GM23338 (cell line): ENCODE data around the gene CDH4. TPM values are rescaled to one million over a fixed set of nuclear protein-coding genes. Genes with fewer than 3 reads are reported as not detected.

ENCODE experiments used
- ATAC-seq: fragments of 200-7000 bp; cut with Tn5 transposase; 3 replicates; pipeline ENCODE4 v1.9.1; 2020
- DNase-seq: peaks from one replicate; pipeline ENCODE4 v3.0.0-alpha.2; 2015; ENCODE audit warnings: low spot score
- H2AFZ ChIP-seq: fragments of 200-600 bp; sonication (generic); 2 replicates; pipeline ENCODE4 v1.8.0; 2016; ENCODE audit warnings: antibody characterized with exemption, mild to moderate bottlenecking, moderate library complexity
- H3F3A ChIP-seq: fragments of 200-600 bp; sonication (generic); replicated peaks from 2 replicates; pipeline ENCODE4 v1.8.0; 2017; ENCODE audit warnings: antibody characterized with exemption, mixed run types, low read depth
- H3K27ac ChIP-seq: fragments of 200-600 bp; sonication (generic); 2 replicates; pipeline ENCODE4 v1.6.1; 2016; ENCODE audit warnings: low read depth
- H3K27me3 ChIP-seq: fragments of 200-600 bp; sonication (generic); 2 replicates; pipeline ENCODE4 v1.8.0; 2016; ENCODE audit warnings: mild to moderate bottlenecking, mixed run types, moderate library complexity; ENCODE audit not compliant: insufficient read depth
- H3K36me3 ChIP-seq: fragments of 200-600 bp; sonication (generic); 2 replicates; pipeline ENCODE4 v1.8.0; 2016; ENCODE audit warnings: mild to moderate bottlenecking; ENCODE audit not compliant: insufficient read depth
- H3K4me1 ChIP-seq: fragments of 200-600 bp; sonication (generic); 2 replicates; pipeline ENCODE4 v1.8.0; 2016; ENCODE audit warnings: mild to moderate bottlenecking, moderate library complexity; ENCODE audit not compliant: insufficient read depth
- H3K4me2 ChIP-seq: fragments of 200-600 bp; sonication (generic); 2 replicates; pipeline ENCODE4 v1.7.1; 2017; ENCODE audit warnings: mixed run types
- H3K4me3 ChIP-seq: fragments of 200-600 bp; sonication (generic); 2 replicates; pipeline ENCODE4 v1.6.1; 2016; ENCODE audit warnings: mixed run types
- H3K79me2 ChIP-seq: fragments of 200-600 bp; sonication (generic); replicated peaks from 2 replicates; pipeline ENCODE4 v1.8.0; 2017; ENCODE audit warnings: mild to moderate bottlenecking; ENCODE audit not compliant: insufficient read depth
- H3K9me2 ChIP-seq: fragments of 200-600 bp; sonication (generic); 2 replicates; pipeline ENCODE4 v1.8.0; 2017; ENCODE audit not compliant: insufficient read depth
- H4K20me1 ChIP-seq: fragments of 200-600 bp; sonication (generic); replicated peaks from 2 replicates; pipeline ENCODE4 v1.8.0; 2017; ENCODE audit warnings: mild to moderate bottlenecking; ENCODE audit not compliant: insufficient read depth
- H3K27ac Mint-ChIP-seq: 2 replicates; pipeline ENCODE4 v1.8.0; 2020; ENCODE audit warnings: inconsistent platforms, mild to moderate bottlenecking, moderate library complexity, mixed read lengths
- H3K27me3 Mint-ChIP-seq: 3 replicates; pipeline ENCODE4 v1.8.0; 2022; ENCODE audit warnings: low read depth, mild to moderate bottlenecking, moderate library complexity, mixed read lengths, inconsistent platforms; ENCODE audit not compliant: insufficient read depth, poor library complexity
- H3K36me3 Mint-ChIP-seq: 3 replicates; pipeline ENCODE4 v1.8.0; 2021; ENCODE audit warnings: low read depth, mild to moderate bottlenecking, inconsistent platforms, moderate library complexity, mixed read lengths
- H3K4me1 Mint-ChIP-seq: 3 replicates; pipeline ENCODE4 v1.8.0; 2020; ENCODE audit warnings: mild to moderate bottlenecking, inconsistent platforms, mixed read lengths
- H3K4me3 Mint-ChIP-seq: 3 replicates; pipeline ENCODE4 v1.8.0; 2021; ENCODE audit warnings: moderate library complexity, mild to moderate bottlenecking, inconsistent platforms, mixed read lengths
- H3K9me3 Mint-ChIP-seq: 3 replicates; pipeline ENCODE4 v1.8.0; 2020; ENCODE audit warnings: moderate library complexity, mild to moderate bottlenecking, inconsistent platforms, mixed read lengths
- CREB1 ChIP-seq: fragments of 250-450 bp; sonication (Bioruptor Pico); IDR thresholded peaks from 2 replicates; pipeline ENCODE4 v1.5.0; 2020; ENCODE audit warnings: low read depth, mild to moderate bottlenecking, moderate library complexity
- EZH2 ChIP-seq: fragments of 200-600 bp; sonication (generic); IDR thresholded peaks from one replicate; pipeline ENCODE4 v1.8.0; 2017; ENCODE audit warnings: antibody characterized with exemption, mild to moderate bottlenecking, low read depth; ENCODE audit not compliant: unreplicated experiment
- EZH2phosphoT487 ChIP-seq: fragments of 200-600 bp; sonication (generic); IDR thresholded peaks from one replicate; pipeline ENCODE4 v1.8.1; 2018; ENCODE audit warnings: antibody characterized with exemption; ENCODE audit not compliant: unreplicated experiment
- JUNB ChIP-seq: IDR thresholded peaks from one replicate; pipeline ENCODE4 v1.6.1; 2016; ENCODE audit warnings: antibody characterized with exemption; ENCODE audit not compliant: unreplicated experiment
- NANOG ChIP-seq: IDR thresholded peaks from 2 replicates; pipeline ENCODE4 v1.6.1; 2016; ENCODE audit warnings: antibody characterized with exemption, borderline replicate concordance
- POLR2AphosphoS5 ChIP-seq: IDR thresholded peaks from 2 replicates; pipeline ENCODE4 v1.6.1; 2016; ENCODE audit warnings: antibody characterized with exemption, low read depth
- STAT1 ChIP-seq: IDR thresholded peaks from one replicate; pipeline ENCODE4 v1.6.1; 2016; ENCODE audit warnings: antibody characterized with exemption; ENCODE audit not compliant: unreplicated experiment
- ZNF114 ChIP-seq: fragments of 250-450 bp; sonication (Bioruptor Pico); IDR thresholded peaks from 2 replicates; pipeline ENCODE4 v1.5.0; 2020; ENCODE audit warnings: mild to moderate bottlenecking, moderate library complexity
- ZNF331 ChIP-seq: fragments of 250-450 bp; sonication (Bioruptor Pico); IDR thresholded peaks from 2 replicates; pipeline ENCODE4 v1.5.0; 2020; ENCODE audit warnings: low read depth, mild to moderate bottlenecking, moderate library complexity
- polyA plus RNA-seq: library from polyadenylated mRNA; unstranded; fragments of >200 nt; fragmentation: Nextera tagmentation; extraction: Ambion mirVana; gene quantifications from 2 replicates; pipeline ENCODE4 v1.2.1, GENCODE V29; 2016
- total RNA-seq: library from RNA; depleted of rRNA; stranded (reverse); fragments of >200 nt; shearing (Covaris generic); gene quantifications from 2 replicates; pipeline ENCODE4 v1.2.3, GENCODE V29; 2014
- TF ChIP-seq, protein P1 (sequence below): IDR thresholded peaks from one replicate; pipeline ENCODE4 v1.6.1; 2018; ENCODE audit warnings: antibody characterized with exemption; ENCODE audit not compliant: unreplicated experiment
- TF ChIP-seq, protein P2 (sequence below), 2 experiments: fragments of 200-600 bp in 1 of 2; sonication (generic) in 1 of 2; conservative IDR thresholded peaks; 2 replicates each; pipeline versions ENCODE4 v1.5.1 to v1.6.1; 2016 to 2017; ENCODE audit warnings: antibody characterized with exemption in 2 of 2, low read depth in 2 of 2, mild to moderate bottlenecking in 2 of 2, moderate library complexity in 1 of 2
- TF ChIP-seq, protein P3 (sequence below): IDR thresholded peaks from 2 replicates; pipeline ENCODE4 v1.6.1; 2016; ENCODE audit warnings: antibody characterized with exemption

Gene CDH4
- total and polyA plus RNA-seq, 2 experiments from 2014 or later: 1.2 to 4.2 TPM

DNA sequence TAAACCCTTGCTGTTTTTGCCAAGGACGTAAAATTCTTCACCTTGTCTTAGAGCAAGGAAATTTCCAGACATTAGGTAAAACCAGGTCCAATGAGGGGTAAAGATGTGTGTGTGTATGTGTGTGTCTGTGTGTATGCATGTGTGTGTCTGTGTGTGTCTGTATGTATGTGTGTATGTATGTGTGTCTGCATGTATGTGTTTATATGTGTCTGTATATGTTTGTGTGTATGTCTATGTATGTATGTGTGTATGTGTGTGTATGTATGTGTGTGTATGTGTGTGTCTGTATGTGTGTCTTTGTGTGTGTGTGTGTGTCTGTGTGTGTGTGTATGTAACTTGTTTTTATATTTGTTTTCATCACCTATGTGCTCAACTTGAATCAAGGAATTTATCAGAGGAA, 439.9 kb downstream of the CDH4 start:
- no peak for ATAC-seq
- Histone ChIP-seq H3K4me3 (no peak overlapping the region), H3K27me3 (no peaks in the 10 kb centered on the region), H3K36me3 (no peaks in the 10 kb centered on the region), H3K79me2 (no peaks in the 10 kb centered on the region), H3F3A (no peaks in the 10 kb centered on the region), H3K4me1 (no peaks in the 10 kb centered on the region), H3K9me2 (no peaks in the 10 kb centered on the region), H3K27ac (no peak overlapping the region), H2AFZ (no peak overlapping the region), H3K4me2 (no peak overlapping the region), H4K20me1 (no peaks in the 10 kb centered on the region)
- H3K9me3 Mint-ChIP-seq: no peaks in the 10 kb centered on the region
- H3K36me3 Mint-ChIP-seq: no peaks in the 10 kb centered on the region
- DNase-seq: no peak
- no peak overlapping the region for H3K27ac Mint-ChIP-seq
- H3K4me1 Mint-ChIP-seq: peaks cover 3% of the 10 kb centered on the region; the same call in 2 of the 3 replicates
- TF ChIP-seq ZNF114 (CRISPR knock-in tag) (no peak), JUNB (no peak), POLR2AphosphoS5 (no peak), STAT1 (no peak), NANOG (no peak), ZNF331 (CRISPR knock-in tag) (no peak), EZH2 (no peak)
- TF ChIP-seq, protein P1, sequence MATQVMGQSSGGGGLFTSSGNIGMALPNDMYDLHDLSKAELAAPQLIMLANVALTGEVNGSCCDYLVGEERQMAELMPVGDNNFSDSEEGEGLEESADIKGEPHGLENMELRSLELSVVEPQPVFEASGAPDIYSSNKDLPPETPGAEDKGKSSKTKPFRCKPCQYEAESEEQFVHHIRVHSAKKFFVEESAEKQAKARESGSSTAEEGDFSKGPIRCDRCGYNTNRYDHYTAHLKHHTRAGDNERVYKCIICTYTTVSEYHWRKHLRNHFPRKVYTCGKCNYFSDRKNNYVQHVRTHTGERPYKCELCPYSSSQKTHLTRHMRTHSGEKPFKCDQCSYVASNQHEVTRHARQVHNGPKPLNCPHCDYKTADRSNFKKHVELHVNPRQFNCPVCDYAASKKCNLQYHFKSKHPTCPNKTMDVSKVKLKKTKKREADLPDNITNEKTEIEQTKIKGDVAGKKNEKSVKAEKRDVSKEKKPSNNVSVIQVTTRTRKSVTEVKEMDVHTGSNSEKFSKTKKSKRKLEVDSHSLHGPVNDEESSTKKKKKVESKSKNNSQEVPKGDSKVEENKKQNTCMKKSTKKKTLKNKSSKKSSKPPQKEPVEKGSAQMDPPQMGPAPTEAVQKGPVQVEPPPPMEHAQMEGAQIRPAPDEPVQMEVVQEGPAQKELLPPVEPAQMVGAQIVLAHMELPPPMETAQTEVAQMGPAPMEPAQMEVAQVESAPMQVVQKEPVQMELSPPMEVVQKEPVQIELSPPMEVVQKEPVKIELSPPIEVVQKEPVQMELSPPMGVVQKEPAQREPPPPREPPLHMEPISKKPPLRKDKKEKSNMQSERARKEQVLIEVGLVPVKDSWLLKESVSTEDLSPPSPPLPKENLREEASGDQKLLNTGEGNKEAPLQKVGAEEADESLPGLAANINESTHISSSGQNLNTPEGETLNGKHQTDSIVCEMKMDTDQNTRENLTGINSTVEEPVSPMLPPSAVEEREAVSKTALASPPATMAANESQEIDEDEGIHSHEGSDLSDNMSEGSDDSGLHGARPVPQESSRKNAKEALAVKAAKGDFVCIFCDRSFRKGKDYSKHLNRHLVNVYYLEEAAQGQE: no peak
- TF ChIP-seq, protein P2, sequence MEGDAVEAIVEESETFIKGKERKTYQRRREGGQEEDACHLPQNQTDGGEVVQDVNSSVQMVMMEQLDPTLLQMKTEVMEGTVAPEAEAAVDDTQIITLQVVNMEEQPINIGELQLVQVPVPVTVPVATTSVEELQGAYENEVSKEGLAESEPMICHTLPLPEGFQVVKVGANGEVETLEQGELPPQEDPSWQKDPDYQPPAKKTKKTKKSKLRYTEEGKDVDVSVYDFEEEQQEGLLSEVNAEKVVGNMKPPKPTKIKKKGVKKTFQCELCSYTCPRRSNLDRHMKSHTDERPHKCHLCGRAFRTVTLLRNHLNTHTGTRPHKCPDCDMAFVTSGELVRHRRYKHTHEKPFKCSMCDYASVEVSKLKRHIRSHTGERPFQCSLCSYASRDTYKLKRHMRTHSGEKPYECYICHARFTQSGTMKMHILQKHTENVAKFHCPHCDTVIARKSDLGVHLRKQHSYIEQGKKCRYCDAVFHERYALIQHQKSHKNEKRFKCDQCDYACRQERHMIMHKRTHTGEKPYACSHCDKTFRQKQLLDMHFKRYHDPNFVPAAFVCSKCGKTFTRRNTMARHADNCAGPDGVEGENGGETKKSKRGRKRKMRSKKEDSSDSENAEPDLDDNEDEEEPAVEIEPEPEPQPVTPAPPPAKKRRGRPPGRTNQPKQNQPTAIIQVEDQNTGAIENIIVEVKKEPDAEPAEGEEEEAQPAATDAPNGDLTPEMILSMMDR (conservative IDR thresholded peaks at IDR 0.05; ENCODE audit: low read depth in 2 of 2): no peak
- H3K27me3 Mint-ChIP-seq: peaks cover 17% of the 10 kb centered on the region
- H3K4me3 Mint-ChIP-seq: no peak overlapping the region

DNA sequence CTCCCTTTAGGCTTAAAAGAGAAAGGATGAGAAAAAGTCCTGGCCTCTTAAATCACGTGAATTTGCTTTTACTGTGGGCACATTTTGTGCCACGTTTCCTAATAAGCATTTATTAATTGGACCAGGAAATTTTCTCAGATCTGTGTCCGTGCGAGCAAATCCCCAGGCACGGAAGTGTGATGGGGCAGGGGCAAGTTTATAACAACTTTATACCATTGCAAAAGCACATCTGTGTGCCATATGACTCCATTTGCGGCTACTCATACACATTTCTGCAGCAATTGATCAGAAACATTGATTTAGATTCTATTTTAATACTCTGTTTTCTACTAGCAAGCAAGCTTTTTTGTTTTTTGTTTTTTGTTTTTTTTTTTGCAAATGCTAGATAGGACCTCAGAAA, 440.4 kb downstream of the CDH4 start:
- H4K20me1 ChIP-seq: no peaks in the 10 kb centered on the region
- no peaks in the 10 kb centered on the region for H3K79me2 ChIP-seq
- ATAC-seq: no peak
- no peak for DNase-seq
- no peak overlapping the region for H3K27ac Mint-ChIP-seq
- no peaks in the 10 kb centered on the region for H3K27me3 ChIP-seq
- peaks cover 17% of the 10 kb centered on the region for H3K27me3 Mint-ChIP-seq
- no peaks in the 10 kb centered on the region for H3K36me3 Mint-ChIP-seq
- H3K36me3 ChIP-seq: no peaks in the 10 kb centered on the region
- H3K4me1 Mint-ChIP-seq: no peaks in the 10 kb centered on the region
- no peaks in the 10 kb centered on the region for H3K9me3 Mint-ChIP-seq
- H3K4me1 ChIP-seq: no peaks in the 10 kb centered on the region
- no peak overlapping the region for H3K4me2 ChIP-seq
- H3K27ac ChIP-seq: no peak overlapping the region
- H3F3A ChIP-seq: no peaks in the 10 kb centered on the region
- no peak overlapping the region for H3K4me3 Mint-ChIP-seq
- no peak overlapping the region for H2AFZ ChIP-seq
- no peaks in the 10 kb centered on the region for H3K9me2 ChIP-seq
- H3K4me3 ChIP-seq: no peak overlapping the region
- TF ChIP-seq JUNB (no peak), ZNF114 (CRISPR knock-in tag) (no peak), EZH2phosphoT487 (no peak), CREB1 (no peak)
- TF ChIP-seq, protein P2 (conservative IDR thresholded peaks at IDR 0.05; ENCODE audit: low read depth in 2 of 2): no peak
- TF ChIP-seq, protein P1: no peak
- TF ChIP-seq, protein P3, sequence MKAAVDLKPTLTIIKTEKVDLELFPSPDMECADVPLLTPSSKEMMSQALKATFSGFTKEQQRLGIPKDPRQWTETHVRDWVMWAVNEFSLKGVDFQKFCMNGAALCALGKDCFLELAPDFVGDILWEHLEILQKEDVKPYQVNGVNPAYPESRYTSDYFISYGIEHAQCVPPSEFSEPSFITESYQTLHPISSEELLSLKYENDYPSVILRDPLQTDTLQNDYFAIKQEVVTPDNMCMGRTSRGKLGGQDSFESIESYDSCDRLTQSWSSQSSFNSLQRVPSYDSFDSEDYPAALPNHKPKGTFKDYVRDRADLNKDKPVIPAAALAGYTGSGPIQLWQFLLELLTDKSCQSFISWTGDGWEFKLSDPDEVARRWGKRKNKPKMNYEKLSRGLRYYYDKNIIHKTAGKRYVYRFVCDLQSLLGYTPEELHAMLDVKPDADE: no peak
